GM19468 (cell line): ENCODE measurements around the gene CCDC82.

Experiments used
- ATAC-seq: cut with Tn5 transposase; IDR thresholded peaks from one replicate; pipeline ENCODE4 v1.9.1; 2021; ENCODE audit warnings: mild to moderate bottlenecking, moderate library complexity, moderate number of reproducible peaks; ENCODE audit not compliant: unreplicated experiment; ENCODE audit errors: extremely low read depth

Gene CCDC82

DNA sequence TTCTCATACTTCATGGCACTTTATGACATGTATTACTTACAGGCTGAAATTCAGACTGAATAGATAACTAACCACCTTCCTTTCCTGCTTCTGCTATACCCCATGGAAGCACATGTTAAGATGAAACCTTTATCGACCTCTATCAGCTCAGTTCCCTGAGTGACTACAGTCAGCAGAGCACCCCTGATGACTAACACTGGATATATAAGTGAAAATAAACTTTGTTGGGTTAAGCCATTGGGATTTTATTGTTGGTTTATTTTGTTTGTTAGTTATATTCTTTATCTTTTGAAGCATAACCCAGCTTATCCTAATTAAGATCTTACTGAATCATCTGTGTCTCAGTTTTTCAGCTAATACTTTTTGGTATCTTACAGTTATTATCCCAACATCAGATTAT lies 23.7 kb downstream of the CCDC82 start:
- ATAC-seq, result no peak

GRCh38 chr11:96365493-96365892 lies 24.2 kb downstream of the CCDC82 start:
- ATAC-seq, result no peak

GRCh38 chr11:96361778-96362177 lies 27.9 kb downstream of the CCDC82 start:
- ATAC-seq, result no peak

DNA sequence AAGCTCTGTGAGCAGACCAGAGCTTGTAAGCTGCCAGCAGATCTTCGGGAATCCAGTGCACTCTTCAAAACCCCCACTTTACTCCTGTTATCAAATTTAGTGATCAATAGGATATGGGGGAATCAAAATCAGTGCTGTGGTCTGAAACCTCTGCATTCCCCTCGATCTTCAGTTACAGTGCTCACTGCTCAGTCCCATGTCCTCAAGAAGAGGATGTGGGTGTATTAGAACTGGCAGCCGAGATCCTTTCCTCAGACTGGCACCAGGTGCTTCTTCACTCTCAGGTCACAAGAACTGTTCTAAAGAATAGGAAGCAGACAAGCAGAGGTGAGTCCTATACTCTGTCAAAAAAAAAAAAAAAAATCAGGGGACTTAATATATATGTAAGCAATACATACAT lies 31.4 kb downstream of the CCDC82 start:
- no peak for ATAC-seq

- no peak for ATAC-seq
Observed at GRCh38 chr11:96357794-96358193, 31.9 kb downstream of the CCDC82 start.

DNA sequence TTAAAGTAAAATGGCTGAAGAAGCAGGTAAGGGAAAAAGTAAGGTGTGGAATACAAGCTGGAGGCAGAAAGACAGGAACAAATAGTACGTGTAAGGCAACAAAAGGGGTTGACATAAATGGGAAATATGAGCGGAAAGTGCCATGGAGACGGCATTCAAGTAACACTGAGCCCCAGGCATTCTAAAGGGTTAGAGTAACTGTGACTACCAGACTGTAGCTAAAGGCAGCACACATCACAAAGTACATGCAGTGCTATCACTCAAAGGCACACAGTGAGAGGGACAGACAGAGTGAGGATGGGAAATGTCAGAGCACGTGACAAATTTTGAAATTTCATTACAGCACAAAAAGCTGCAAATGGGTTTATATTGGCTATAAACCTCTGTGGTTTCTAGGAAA lies 32.9 kb downstream of the CCDC82 start:
- no peak for ATAC-seq

GRCh38 chr11:96342961-96343711 lies 46.6 kb downstream of the CCDC82 start, which contains the start of gene MAML2:
MAML2 (minus strand) TSS chr11:96343195; CDS start chr11:96341895, 1,300 bp downstream.
- ATAC-seq, result peak; percentile 83

DNA sequence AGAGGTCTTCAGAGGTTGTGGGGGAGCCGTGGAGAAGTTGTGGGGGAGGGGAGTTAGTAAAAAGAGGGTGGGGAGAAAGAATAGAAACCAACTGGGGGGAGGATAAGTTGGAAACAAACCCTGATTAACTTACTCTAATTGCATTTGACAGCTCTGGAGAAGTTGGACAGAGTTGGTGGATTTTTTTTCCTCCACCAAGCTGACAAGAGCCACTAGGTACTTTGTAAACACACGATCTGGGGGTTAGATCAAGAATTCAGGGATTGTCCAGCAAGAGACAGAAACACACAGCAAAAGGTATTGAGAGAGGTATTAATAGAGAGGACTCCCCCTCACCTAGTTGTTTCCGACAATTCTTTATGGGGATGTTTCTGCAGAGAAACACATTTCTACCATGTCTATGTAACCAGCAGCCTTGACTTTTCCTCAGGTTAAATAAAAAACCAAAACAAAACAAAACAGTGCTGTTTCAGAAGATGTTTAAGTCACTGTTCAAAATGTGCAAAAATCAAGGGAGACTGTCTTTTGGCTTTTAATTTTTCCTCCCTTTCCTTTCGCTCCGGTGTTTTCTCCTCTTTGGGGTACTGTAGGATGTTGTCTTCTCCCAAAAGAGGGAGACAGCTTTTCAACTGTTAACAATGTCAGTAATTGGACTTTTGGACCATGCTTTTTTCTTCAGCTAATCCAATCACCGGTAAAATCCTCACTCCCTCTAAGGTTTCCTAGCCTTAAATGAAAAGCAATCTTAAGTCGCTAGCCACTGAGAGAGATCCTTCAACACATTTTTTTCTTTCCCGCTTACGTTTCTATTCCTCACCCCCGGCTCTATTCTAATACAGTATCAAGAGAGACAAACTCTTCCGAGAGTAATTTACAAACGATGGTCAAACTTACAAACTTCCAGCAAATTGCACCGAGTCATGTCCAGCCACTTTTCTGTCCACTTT lies 47.4 kb downstream of the CCDC82 start:
- ATAC-seq, result no peak

DNA sequence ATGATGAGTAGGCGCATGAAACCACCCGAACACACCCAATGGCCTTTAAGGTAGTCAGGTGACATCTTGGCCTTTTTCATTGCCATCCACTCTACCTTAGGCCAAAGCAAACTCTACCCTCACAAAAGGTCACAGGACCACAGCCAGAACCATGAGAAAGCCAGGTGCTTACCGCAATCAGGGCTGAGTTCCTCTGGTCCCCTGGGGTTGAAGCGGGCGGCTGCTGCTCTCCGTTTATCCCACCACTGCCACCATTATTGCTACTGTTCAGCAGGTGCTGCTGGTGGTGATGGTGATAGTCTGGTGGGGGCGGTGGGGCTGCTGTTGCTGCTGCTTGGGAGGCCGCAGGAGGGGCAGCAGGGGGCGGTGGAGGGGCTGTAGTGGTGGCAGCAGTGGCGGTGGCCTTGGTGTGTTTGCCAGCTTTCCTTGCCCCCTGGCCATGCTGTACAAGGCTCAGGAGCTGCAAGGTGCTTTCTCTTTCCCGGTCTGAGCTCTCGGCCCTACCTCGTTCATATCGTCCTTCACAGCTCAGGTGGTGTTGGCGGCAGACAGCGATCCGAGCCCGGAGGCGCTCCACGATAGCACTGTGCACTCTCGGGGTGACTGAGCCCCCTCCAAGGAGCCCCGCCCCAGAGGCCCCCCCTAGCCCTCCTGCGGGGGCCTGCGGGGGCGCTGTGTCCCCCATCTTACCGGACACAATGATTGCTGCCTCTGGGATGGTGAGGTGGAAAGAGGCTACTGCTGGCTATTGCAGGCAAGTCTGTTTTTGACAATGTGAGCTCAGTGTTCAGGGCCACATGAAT lies 48.3 kb downstream of the CCDC82 start:
- peak; percentile 19 for ATAC-seq

- no peak for ATAC-seq
Observed at GRCh38 chr11:96340555-96340885, 49.2 kb downstream of the CCDC82 start.

DNA sequence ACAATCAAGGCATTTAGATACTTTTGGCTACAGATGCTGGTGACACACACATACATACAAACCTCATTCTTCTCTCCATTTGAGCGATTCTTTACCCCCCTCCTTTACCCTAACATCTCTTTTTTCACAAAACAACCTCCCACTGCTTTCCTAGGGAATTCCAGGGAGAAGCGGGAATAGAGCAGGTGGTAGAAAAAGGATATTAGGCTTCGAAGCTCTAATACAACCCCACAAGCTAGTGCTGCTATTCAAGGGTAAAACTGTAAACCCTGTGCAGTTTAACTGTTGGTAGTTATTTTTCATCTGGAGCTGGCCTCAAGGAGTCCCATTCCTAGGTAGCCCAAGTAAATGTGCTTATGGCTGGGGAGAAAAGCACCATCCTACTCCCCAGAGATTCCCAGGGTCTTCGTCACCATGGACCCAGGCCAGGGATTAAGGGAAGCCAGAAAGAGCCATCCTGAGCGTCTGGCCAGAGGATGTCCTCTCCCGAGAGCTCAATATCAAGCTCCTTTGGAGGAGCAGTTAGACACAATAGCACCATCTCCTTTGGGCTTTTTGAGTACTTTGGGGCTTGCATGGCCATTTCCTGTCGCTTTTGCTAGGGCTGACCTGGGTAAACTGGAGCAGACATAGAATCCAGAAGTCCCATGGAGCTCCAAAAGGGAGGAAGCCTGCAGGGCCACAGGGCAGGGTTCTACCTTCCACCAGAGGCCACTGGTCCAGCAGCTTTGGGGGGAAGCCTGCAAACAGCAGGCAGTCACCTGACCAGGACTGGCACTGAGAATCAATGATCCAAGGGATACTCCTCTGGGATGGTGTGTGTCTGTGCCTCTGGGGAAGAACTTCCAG lies 49.8 kb downstream of the CCDC82 start:
- ATAC-seq, result no peak

GRCh38 chr11:96338910-96339705 lies 50.6 kb downstream of the CCDC82 start:
- peak; percentile 49 for ATAC-seq

- ATAC-seq, result no peak
Observed at GRCh38 chr11:96337541-96338431, 51.9 kb downstream of the CCDC82 start.

DNA sequence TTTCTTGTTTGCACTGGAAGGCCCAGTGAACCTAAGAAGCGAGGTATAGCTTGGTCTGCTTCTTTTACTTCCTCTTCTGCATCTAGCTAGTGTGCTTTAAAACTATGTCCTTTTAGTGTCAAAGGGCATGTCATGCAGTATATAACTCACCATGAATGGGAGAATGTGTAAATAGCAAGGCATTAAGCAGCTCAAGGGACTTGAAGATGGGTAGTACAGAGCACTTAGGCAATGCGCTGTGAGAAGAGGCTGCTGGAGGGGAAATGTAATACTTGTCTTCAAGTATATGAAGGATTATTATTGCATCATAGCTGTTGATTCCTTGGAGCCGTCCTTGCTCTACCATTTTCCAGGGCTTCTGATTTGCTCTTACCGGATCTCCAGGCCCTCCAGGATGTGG lies 54.3 kb downstream of the CCDC82 start:
- no peak for ATAC-seq

DNA sequence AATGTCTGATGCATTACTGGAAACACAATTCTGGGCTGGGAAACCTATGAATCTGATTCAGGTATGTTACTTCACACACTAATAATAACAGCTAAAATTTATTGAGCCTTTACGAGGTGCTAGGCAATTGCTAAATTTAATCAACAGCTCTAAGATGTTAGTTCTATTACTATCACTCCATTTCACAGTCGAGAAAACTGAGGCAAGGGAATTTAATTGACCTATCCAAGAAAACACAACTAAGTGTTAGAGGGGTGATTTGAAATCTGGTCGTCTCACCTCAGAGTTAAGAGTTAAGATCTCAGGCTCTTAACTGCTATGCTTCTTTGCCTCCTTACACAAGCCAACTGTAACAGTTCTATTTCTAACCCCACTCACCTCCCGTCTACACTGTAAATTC lies 55.5 kb downstream of the CCDC82 start:
- no peak for ATAC-seq

DNA sequence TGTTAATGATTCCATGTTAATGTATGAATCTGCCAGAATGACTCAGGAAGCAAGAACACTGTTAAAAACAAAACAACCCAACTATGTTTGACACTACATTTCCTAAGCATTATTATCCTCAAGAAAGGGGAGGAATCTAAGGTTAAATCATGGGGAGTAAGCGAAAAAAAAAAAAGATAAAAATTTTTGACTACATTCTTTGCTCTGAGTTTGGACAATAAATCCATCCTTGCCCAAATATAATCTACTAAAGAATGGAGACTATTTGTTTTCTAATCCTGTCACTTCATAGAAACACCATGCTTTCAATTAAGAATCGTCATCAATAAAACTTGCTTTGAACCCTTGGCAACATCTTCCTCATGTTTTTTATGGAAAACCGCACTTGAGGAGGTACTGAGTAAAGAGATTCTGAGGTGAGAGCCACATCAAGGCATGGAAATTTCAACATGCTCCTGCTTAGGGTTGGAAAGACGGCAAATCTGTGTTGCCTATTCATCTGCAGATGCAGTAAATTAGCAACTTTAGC lies 56.5 kb downstream of the CCDC82 start:
- no peak for ATAC-seq

DNA sequence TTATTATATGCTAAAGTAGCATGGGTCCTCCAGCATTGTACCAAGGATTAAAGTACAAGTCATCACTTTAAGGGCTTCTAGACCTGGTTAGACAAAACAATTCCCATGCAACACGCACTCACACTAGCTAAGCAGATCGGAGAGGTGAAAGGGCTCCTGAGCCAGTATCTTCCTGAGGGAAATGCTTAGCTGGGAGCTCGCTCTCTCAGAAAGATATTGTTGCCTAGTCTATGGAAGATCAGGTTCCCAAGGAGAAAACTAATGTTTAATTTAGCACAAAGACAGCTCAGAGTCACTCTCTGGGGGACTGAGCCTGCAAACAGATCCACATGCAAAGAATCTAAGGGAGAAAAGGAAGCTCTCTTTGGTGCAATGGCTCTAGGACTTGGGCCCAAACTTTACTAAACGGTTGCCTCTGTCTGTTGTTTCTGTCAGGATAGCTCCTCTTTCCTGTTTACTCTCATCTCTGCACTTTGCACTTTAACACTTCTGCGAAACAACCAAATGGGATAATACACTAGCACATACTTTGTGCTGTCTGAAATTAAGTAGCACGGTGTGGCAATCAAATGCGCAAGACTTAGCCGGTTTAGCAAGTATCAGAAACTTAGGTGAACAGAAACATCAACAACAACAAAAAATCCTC lies 57.5 kb downstream of the CCDC82 start:
- no peak for ATAC-seq
